ENCODE data around the gene PRR33. TPM values are rescaled to one million over a fixed set of nuclear protein-coding genes. Genes with fewer than 3 reads are reported as not detected.

Gene PRR33
- total RNA-seq, 1 donor, result not detected

GRCh38 chr11:1936072-1936780 is 44.5 kb upstream of the PRR33 start:
- no peak for DNase-seq (ENCODE audit: low read depth)
- H3K4me3 ChIP-seq (ENCODE audit: low read depth, low read length), result no peak overlapping the region
- no peak for TF ChIP-seq CTCF (IDR thresholded peaks at IDR 0.05; ENCODE audit: insufficient read depth, low read length)

- TF ChIP-seq CTCF (IDR thresholded peaks at IDR 0.05; ENCODE audit: insufficient read depth, low read length), result no peak
- no peak for DNase-seq (ENCODE audit: low read depth)
These were observed 43.7 kb upstream of the PRR33 start for GRCh38 chr11:1935156-1936071.

GRCh38 chr11:1934335-1935155 is 42.9 kb upstream of the PRR33 start:
- no peak overlapping the region for H3K4me3 ChIP-seq (ENCODE audit: low read depth, low read length)
- no peak for DNase-seq (ENCODE audit: low read depth)
- no peak for TF ChIP-seq CTCF (IDR thresholded peaks at IDR 0.05; ENCODE audit: insufficient read depth, low read length)

More at GRCh38 chr11:1935156-1936071, 43.7 kb upstream of the PRR33 start:
- no peak overlapping the region for H3K4me3 ChIP-seq (ENCODE audit: low read depth, low read length)

GRCh38 chr11:1933416-1934334 is 42.0 kb upstream of the PRR33 start:
- H3K4me3 ChIP-seq (ENCODE audit: low read depth, low read length), result no peak overlapping the region
- DNase-seq (ENCODE audit: low read depth), result no peak
- TF ChIP-seq CTCF (IDR thresholded peaks at IDR 0.05; ENCODE audit: insufficient read depth, low read length), result no peak

GRCh38 chr11:1932681-1933080 is 41.0 kb upstream of the PRR33 start:
- no peak overlapping the region for H3K4me3 ChIP-seq (ENCODE audit: low read depth, low read length)
- TF ChIP-seq CTCF (IDR thresholded peaks at IDR 0.05; ENCODE audit: insufficient read depth, low read length), result no peak
- no peak for DNase-seq (ENCODE audit: low read depth)

Measured in fibroblast of the aortic adventitia (primary cell).